HepG2 (cell line): ENCODE data around the gene IRF1. TPM values are rescaled to one million over a fixed set of nuclear protein-coding genes. Genes with fewer than 3 reads are reported as not detected.
A peak's percentile ranks its signal among the peaks of the same experiment; 100 is the strongest.

Source experiments
- GFI1 ChIP-seq: sonication (generic); formaldehyde crosslinking; IDR thresholded peaks from 2 replicates; pipeline ENCODE4 v1.5.0; 2020; ENCODE audit warnings: missing genetic modification reagents, mild to moderate bottlenecking, borderline replicate concordance
- IRX3 ChIP-seq: sonication (generic); formaldehyde crosslinking; IDR thresholded peaks from 2 replicates; pipeline ENCODE4 v1.8.1; 2023; ENCODE audit warnings: mild to moderate bottlenecking, low read depth, missing genetic modification reagents, borderline replicate concordance
- KDM4B ChIP-seq: sonication (generic); formaldehyde crosslinking; IDR thresholded peaks from 2 replicates; pipeline ENCODE4 v1.4.0; 2020; ENCODE audit warnings: missing genetic modification reagents
- KLF12 ChIP-seq: sonication (generic); formaldehyde crosslinking; IDR thresholded peaks from 2 replicates; pipeline ENCODE4 v1.4.0; 2020; ENCODE audit warnings: missing genetic modification reagents, borderline replicate concordance
- MAFG ChIP-seq: sonication (generic); formaldehyde crosslinking; IDR thresholded peaks from 2 replicates; pipeline ENCODE4 v1.5.1; 2020; ENCODE audit warnings: mild to moderate bottlenecking, missing genetic modification reagents
- MAZ ChIP-seq, 2 experiments: sonication (generic) in 1 of 2; formaldehyde crosslinking in 1 of 2; IDR thresholded peaks; 2 replicates each; pipeline versions ENCODE4 v1.5.0 to v1.6.1; 2012 to 2020; ENCODE audit warnings: low read depth in 2 of 2, mild to moderate bottlenecking in 2 of 2, borderline replicate concordance in 1 of 2, improper control_type of control experiment in 1 of 2, low read length in 1 of 2, missing genetic modification reagents in 1 of 2, moderate library complexity in 1 of 2
- NR2F2 ChIP-seq: IDR thresholded peaks from 2 replicates; pipeline ENCODE4 v1.6.1; 2012; ENCODE audit warnings: low read depth, inconsistent platforms, borderline replicate concordance
- POGZ ChIP-seq: sonication (generic); formaldehyde crosslinking; IDR thresholded peaks from 2 replicates; pipeline ENCODE4 v1.4.0; 2020; ENCODE audit warnings: mild to moderate bottlenecking, missing genetic modification reagents
- POLR2G ChIP-seq: fragments of 200-400 bp; formaldehyde crosslinking; IDR thresholded peaks from 2 replicates; pipeline ENCODE4 v1.6.1; 2018; ENCODE audit warnings: mild to moderate bottlenecking, low read depth, low read length, moderate library complexity
- PRMT3 ChIP-seq: sonication (generic); formaldehyde crosslinking; IDR thresholded peaks from 2 replicates; pipeline ENCODE4 v1.8.1; 2022; ENCODE audit warnings: low read depth, mild to moderate bottlenecking, moderate library complexity, missing genetic modification reagents, borderline replicate concordance
- RFX5 ChIP-seq: IDR thresholded peaks from 2 replicates; pipeline ENCODE4 v1.6.1; 2011; ENCODE audit warnings: low read depth, low read length, improper control_type of control experiment
- SALL1 ChIP-seq: sonication (generic); formaldehyde crosslinking; IDR thresholded peaks from 2 replicates; pipeline ENCODE4 v1.8.0; 2022; ENCODE audit warnings: mild to moderate bottlenecking, missing genetic modification reagents
- SRSF4 ChIP-seq: fragments of 200-400 bp; formaldehyde crosslinking; IDR thresholded peaks from one replicate; pipeline ENCODE4 v1.6.1; 2018; ENCODE audit warnings: mild to moderate bottlenecking, low read depth, low read length, moderate library complexity; ENCODE audit not compliant: poor library complexity, severe bottlenecking
- TOE1 ChIP-seq: sonication (generic); formaldehyde crosslinking; IDR thresholded peaks from 2 replicates; pipeline ENCODE4 v1.4.0; 2020; ENCODE audit warnings: mild to moderate bottlenecking, missing genetic modification reagents
- ZNF143 ChIP-seq: sonication (generic); formaldehyde crosslinking; IDR thresholded peaks from 2 replicates; pipeline ENCODE4 v1.4.0; 2020; ENCODE audit warnings: missing genetic modification reagents
- ZNF263 ChIP-seq: sonication (generic); formaldehyde crosslinking; IDR thresholded peaks from 2 replicates; pipeline ENCODE4 v1.4.0; 2020; ENCODE audit warnings: missing genetic modification reagents
- ZNF329 ChIP-seq: sonication (generic); formaldehyde crosslinking; IDR thresholded peaks from 2 replicates; pipeline ENCODE4 v1.9.0; 2021; ENCODE audit warnings: low read depth, mild to moderate bottlenecking, missing genetic modification reagents
- polyA plus RNA-seq, 8 experiments: library from polyadenylated mRNA; depleted of rRNA in 3 of 8; stranded (reverse) in 7 of 8; unstranded in 1 of 8; fragments of >200 nt; fragmentation: Illumina TruSeq in 4 of 8; extraction: Trizol in 4 of 8; gene quantifications; 2 replicates each; pipeline versions ENCODE4 v1.2.1 to v1.2.3, GENCODE V29; 2011 to 2016; ENCODE audit warnings: low read depth in 4 of 8, missing spikeins in 1 of 8, mixed read lengths in 1 of 8; ENCODE audit not compliant: insufficient read depth in 1 of 8
- total RNA-seq, 5 experiments: library from RNA; depleted of rRNA; stranded (reverse); fragments of >200 nt; fragmentation: Illumina TruSeq; extraction: Trizol; gene quantifications; 2 replicates each; pipeline ENCODE4 v1.2.3, GENCODE V29; 2016; ENCODE audit warnings: low read depth in 1 of 5
- TF ChIP-seq, protein P1 (sequence below): sonication (generic); formaldehyde crosslinking; IDR thresholded peaks from 2 replicates; pipeline ENCODE4 v1.9.0; 2021; ENCODE audit warnings: mild to moderate bottlenecking, missing genetic modification reagents
- TF ChIP-seq, protein P2 (sequence below): sonication (generic); formaldehyde crosslinking; IDR thresholded peaks from 2 replicates; pipeline ENCODE4 v1.9.0; 2022; ENCODE audit warnings: missing genetic modification reagents, mild to moderate bottlenecking, borderline replicate concordance
- TF ChIP-seq, protein P3 (sequence below): sonication (generic); formaldehyde crosslinking; IDR thresholded peaks from 2 replicates; pipeline ENCODE4 v1.8.1; 2023; ENCODE audit warnings: mild to moderate bottlenecking, inconsistent platforms, moderate library complexity, missing genetic modification reagents, borderline replicate concordance

The IRF1 gene
- total and polyA plus RNA-seq, 2 of the 13 experiments (the other 11 are each of a cell fraction or from before 2014, with no cell fraction given), result 4.1 to 8.8 TPM

DNA sequence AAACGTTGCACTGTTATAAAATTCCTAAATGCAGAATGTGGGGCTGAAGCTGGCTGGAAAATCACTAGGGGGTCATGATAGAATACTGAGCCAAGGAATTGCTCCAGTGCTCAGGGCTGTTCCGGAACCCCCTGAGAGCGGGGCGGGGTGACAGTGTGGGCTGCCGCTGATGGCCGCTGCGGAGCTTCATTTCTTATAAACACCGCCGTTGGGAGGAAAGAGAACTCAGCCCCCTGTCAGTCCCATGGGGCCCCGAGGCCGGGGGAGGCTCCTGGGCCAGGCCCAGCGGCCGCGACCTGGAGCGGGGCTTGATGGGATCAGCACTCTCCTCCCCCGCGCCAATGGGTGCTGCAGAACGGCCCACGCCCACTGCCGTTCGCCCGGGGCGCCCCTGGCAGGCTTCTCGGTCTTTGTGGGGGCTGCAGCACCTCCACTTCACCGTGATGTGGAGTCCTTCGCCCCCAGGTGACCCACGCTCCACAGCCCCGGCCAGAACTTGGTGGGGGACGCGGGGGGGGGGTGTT, 5.2 kb upstream of the IRF1 start (continued):
- TF ChIP-seq, protein P1, sequence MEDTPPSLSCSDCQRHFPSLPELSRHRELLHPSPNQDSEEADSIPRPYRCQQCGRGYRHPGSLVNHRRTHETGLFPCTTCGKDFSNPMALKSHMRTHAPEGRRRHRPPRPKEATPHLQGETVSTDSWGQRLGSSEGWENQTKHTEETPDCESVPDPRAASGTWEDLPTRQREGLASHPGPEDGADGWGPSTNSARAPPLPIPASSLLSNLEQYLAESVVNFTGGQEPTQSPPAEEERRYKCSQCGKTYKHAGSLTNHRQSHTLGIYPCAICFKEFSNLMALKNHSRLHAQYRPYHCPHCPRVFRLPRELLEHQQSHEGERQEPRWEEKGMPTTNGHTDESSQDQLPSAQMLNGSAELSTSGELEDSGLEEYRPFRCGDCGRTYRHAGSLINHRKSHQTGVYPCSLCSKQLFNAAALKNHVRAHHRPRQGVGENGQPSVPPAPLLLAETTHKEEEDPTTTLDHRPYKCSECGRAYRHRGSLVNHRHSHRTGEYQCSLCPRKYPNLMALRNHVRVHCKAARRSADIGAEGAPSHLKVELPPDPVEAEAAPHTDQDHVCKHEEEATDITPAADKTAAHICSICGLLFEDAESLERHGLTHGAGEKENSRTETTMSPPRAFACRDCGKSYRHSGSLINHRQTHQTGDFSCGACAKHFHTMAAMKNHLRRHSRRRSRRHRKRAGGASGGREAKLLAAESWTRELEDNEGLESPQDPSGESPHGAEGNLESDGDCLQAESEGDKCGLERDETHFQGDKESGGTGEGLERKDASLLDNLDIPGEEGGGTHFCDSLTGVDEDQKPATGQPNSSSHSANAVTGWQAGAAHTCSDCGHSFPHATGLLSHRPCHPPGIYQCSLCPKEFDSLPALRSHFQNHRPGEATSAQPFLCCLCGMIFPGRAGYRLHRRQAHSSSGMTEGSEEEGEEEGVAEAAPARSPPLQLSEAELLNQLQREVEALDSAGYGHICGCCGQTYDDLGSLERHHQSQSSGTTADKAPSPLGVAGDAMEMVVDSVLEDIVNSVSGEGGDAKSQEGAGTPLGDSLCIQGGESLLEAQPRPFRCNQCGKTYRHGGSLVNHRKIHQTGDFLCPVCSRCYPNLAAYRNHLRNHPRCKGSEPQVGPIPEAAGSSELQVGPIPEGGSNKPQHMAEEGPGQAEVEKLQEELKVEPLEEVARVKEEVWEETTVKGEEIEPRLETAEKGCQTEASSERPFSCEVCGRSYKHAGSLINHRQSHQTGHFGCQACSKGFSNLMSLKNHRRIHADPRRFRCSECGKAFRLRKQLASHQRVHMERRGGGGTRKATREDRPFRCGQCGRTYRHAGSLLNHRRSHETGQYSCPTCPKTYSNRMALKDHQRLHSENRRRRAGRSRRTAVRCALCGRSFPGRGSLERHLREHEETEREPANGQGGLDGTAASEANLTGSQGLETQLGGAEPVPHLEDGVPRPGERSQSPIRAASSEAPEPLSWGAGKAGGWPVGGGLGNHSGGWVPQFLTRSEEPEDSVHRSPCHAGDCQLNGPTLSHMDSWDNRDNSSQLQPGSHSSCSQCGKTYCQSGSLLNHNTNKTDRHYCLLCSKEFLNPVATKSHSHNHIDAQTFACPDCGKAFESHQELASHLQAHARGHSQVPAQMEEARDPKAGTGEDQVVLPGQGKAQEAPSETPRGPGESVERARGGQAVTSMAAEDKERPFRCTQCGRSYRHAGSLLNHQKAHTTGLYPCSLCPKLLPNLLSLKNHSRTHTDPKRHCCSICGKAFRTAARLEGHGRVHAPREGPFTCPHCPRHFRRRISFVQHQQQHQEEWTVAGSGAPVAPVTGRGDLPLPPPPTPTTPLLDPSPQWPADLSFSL (CRISPR knock-in tag), result no peak
- peak; percentile 24; the same call in 1 of the 2 replicates for TF ChIP-seq KDM4B
- 0 out of 2 replicates have a peak, but pooled peaks have one; percentile 18 for TF ChIP-seq POGZ (CRISPR knock-in tag)
- TF ChIP-seq PRMT3 (CRISPR knock-in tag), result no peak
- TF ChIP-seq GFI1, result 0 out of 2 replicates have a peak, but pooled peaks have one; percentile 28
- TF ChIP-seq POLR2G, result peak; percentile 82
- 0 out of 2 replicates have a peak, but pooled peaks have one; percentile 13 for TF ChIP-seq ZNF263
- TF ChIP-seq, protein P2, sequence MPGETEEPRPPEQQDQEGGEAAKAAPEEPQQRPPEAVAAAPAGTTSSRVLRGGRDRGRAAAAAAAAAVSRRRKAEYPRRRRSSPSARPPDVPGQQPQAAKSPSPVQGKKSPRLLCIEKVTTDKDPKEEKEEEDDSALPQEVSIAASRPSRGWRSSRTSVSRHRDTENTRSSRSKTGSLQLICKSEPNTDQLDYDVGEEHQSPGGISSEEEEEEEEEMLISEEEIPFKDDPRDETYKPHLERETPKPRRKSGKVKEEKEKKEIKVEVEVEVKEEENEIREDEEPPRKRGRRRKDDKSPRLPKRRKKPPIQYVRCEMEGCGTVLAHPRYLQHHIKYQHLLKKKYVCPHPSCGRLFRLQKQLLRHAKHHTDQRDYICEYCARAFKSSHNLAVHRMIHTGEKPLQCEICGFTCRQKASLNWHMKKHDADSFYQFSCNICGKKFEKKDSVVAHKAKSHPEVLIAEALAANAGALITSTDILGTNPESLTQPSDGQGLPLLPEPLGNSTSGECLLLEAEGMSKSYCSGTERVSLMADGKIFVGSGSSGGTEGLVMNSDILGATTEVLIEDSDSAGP (CRISPR knock-in tag), result no peak; the same call in 1 of the 2 replicates
- TF ChIP-seq NR2F2, result 0 out of 2 replicates have a peak, but pooled peaks have one; percentile 37
- TF ChIP-seq, protein P3, sequence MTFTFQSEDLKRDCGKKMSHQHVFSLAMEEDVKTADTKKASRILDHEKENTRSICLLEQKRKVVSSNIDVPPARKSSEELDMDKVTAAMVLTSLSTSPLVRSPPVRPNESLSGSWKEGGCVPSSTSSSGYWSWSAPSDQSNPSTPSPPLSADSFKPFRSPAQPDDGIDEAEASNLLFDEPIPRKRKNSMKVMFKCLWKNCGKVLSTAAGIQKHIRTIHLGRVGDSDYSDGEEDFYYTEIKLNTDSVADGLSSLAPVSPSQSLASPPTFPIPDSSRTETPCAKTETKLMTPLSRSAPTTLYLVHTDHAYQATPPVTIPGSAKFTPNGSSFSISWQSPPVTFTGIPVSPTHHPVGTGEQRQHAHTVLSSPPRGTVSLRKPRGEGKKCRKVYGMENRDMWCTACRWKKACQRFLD (CRISPR knock-in tag), result no peak
- no peak for TF ChIP-seq ZNF329 (CRISPR knock-in tag)
- TF ChIP-seq SRSF4, result no peak
- TF ChIP-seq SALL1 (CRISPR knock-in tag), result peak; percentile 72
- 0 out of 2 replicates have a peak, but pooled peaks have one; percentile 21 for TF ChIP-seq KLF12 (CRISPR knock-in tag)
- 0 out of 2 replicates have a peak, but pooled peaks have one; percentile 13 for TF ChIP-seq RFX5
- TF ChIP-seq MAZ (IDR thresholded peaks at IDR 0.05; ENCODE audit: borderline replicate concordance, low read depth, low read length), result no peak; the same call in 1 of the 2 replicates
- TF ChIP-seq MAZ (CRISPR knock-in tag; IDR thresholded peaks at IDR 0.05; ENCODE audit: low read depth), result peak; percentile 55
- no peak for TF ChIP-seq MAFG
- no peak for TF ChIP-seq TOE1
- no peak for TF ChIP-seq IRX3 (CRISPR knock-in tag)
- peak; percentile 74 for TF ChIP-seq ZNF143 (CRISPR knock-in tag)
